ENCODE results near the gene BARHL1. TPM values are rescaled to one million over a fixed set of nuclear protein-coding genes. Genes with fewer than 3 reads are reported as not detected.

The BARHL1 gene
- total and polyA plus RNA-seq, 2 of the 4 experiments (the other 2 are of a cell fraction), result not detected

DNA sequence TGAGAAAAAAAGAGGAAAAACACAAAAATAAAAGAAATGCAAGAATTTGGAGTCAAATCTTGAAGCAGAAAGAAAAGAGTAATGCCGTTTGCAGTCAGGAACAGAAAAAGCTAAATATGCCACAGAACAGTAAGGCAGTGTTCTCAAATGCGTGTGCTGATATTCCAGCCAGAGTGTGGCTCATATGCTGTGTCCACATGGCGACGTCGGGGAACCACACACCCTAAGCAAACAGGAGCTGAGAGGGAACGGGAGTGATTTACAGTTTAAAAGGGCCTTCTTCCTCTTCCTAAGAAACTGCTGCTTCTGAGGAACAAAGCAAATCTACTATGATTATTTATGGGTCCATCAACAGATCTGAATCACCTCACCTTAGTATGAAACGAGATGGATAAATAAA is 44.7 kb downstream of the BARHL1 start:
- no peak overlapping the region for H4K5ac ChIP-seq (ENCODE audit: low read depth, low read length)
- dilution Hi-C loops (cut with HindIII; ENCODE audit: low sequenced_read_pairs, unreplicated experiment), result no loop called here
- no peak overlapping the region for H3K4me3 ChIP-seq (ENCODE audit: insufficient read depth, low read depth, low read length)
- peaks cover 8% of the 10 kb centered on the region; the same call in 1 of the 2 replicates for H3K9me1 ChIP-seq (ENCODE audit: insufficient read depth, low read length)
- H2BK5ac ChIP-seq (ENCODE audit: low read depth, low read length, poor library complexity, severe bottlenecking), result no peak overlapping the region
- no peak overlapping the region for H4K91ac ChIP-seq (ENCODE audit: insufficient read depth, low read depth, low read length)
- H3K27me3 ChIP-seq (ENCODE audit: control insufficient read depth, insufficient read depth, low read length), result no peaks in the 10 kb centered on the region
- no peak overlapping the region for H3K18ac ChIP-seq (ENCODE audit: low read depth, low read length)
- no peaks in the 10 kb centered on the region for H3K9me3 ChIP-seq (ENCODE audit: control insufficient read depth, insufficient read depth, low read length)
- intact Hi-C loops (cut with micrococcal nuclease), result no loop called here
- in situ Hi-C loops (cut with MboI; ENCODE audit: low sequenced_read_pairs), result no loop called here
- H3K4me2 ChIP-seq (ENCODE audit: low read depth, low read length), result no peak overlapping the region
- H2AK5ac ChIP-seq (ENCODE audit: low read depth, low read length), result no peak overlapping the region
- no peak overlapping the region for H4K8ac ChIP-seq (ENCODE audit: low read depth in 2 of 2, low read length in 2 of 2)
- DNase-seq (no peak), ATAC-seq (ENCODE audit: low read depth) (no peak)
- H2BK20ac ChIP-seq (ENCODE audit: low read depth, low read length), result no peak overlapping the region
- no peak overlapping the region for H3K14ac ChIP-seq (replicated peaks; ENCODE audit: low read depth, low read length)
- no peak overlapping the region for H2BK15ac ChIP-seq (ENCODE audit: low read depth, low read length)
- H3K27ac ChIP-seq (ENCODE audit: insufficient read depth, low read length), result no peak overlapping the region
- TF ChIP-seq CHD1 (IDR thresholded peaks at IDR 0.05; ENCODE audit: low read depth, low read length) (no peak), RCOR1 (IDR thresholded peaks at IDR 0.05; ENCODE audit: insufficient replicate concordance, low read length) (no peak), POLR2A (IDR thresholded peaks at IDR 0.05; ENCODE audit: low read depth, low read length) (no peak), MAZ (IDR thresholded peaks at IDR 0.05; ENCODE audit: borderline replicate concordance, low read depth, low read length) (no peak), FOS (IDR thresholded peaks at IDR 0.05; ENCODE audit: low read depth, low read length) (no peak), BHLHE40 (IDR thresholded peaks at IDR 0.05; ENCODE audit: low read depth, low read length) (no peak), SMC3 (IDR thresholded peaks at IDR 0.05; ENCODE audit: low read depth, low read length) (no peak), CEBPB (IDR thresholded peaks at IDR 0.05; ENCODE audit: low read depth, low read length) (no peak)
- TF ChIP-seq, protein P1, sequence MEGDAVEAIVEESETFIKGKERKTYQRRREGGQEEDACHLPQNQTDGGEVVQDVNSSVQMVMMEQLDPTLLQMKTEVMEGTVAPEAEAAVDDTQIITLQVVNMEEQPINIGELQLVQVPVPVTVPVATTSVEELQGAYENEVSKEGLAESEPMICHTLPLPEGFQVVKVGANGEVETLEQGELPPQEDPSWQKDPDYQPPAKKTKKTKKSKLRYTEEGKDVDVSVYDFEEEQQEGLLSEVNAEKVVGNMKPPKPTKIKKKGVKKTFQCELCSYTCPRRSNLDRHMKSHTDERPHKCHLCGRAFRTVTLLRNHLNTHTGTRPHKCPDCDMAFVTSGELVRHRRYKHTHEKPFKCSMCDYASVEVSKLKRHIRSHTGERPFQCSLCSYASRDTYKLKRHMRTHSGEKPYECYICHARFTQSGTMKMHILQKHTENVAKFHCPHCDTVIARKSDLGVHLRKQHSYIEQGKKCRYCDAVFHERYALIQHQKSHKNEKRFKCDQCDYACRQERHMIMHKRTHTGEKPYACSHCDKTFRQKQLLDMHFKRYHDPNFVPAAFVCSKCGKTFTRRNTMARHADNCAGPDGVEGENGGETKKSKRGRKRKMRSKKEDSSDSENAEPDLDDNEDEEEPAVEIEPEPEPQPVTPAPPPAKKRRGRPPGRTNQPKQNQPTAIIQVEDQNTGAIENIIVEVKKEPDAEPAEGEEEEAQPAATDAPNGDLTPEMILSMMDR (conservative IDR thresholded peaks at IDR 0.05; ENCODE audit: low read depth, low read length), result no peak
- BruUV-seq (replicated peaks), result no TSS peak
- ChIA-PET CTCF (no interaction called here), POLR2A (ENCODE audit: unreplicated experiment) (no interaction called here)
- no peak overlapping the region for H2BK120ac ChIP-seq (ENCODE audit: low read depth, low read length)
- H3K9ac ChIP-seq (ENCODE audit: low read depth, low read length), result no peak overlapping the region
- WGBS, 2 experiments (ENCODE audit: extremely low coverage in 2 of 2, insufficient read length in 1 of 2), result 100% methylated on average over 2 of the region's 7 CpGs; no CpG with 5 or more reads in 1 of the 2 experiments
- peaks cover 18% of the 10 kb centered on the region; the same call in 1 of the 2 replicates for H4K20me1 ChIP-seq (ENCODE audit: insufficient read depth, low read length)
- H2AK9ac ChIP-seq (replicated peaks; ENCODE audit: low read depth, low read length, poor library complexity), result no peak overlapping the region
- no peak overlapping the region for H3K23ac ChIP-seq (ENCODE audit: low read depth, low read length)
- H3K4me1 ChIP-seq (ENCODE audit: control insufficient read depth, insufficient read depth, low read length), result 0 out of 2 replicates have a peak, but pooled peaks cover 3% of the 10 kb centered on the region
- no peak overlapping the region for H3K56ac ChIP-seq (ENCODE audit: extremely low read depth, insufficient read depth, low read length)
- no peak overlapping the region for H3K4ac ChIP-seq (ENCODE audit: low read depth, low read length)
- no peaks in the 10 kb centered on the region; a peak in 1 of 4 replicates for H3K79me1 ChIP-seq (ENCODE audit: low read depth in 1 of 2, low read length in 2 of 2)
- peaks cover 30% of the 10 kb centered on the region for H3K36me3 ChIP-seq (ENCODE audit: control insufficient read depth, insufficient read depth, low read length)
- H2AFZ ChIP-seq (replicated peaks; ENCODE audit: low read length, poor library complexity), result no peak overlapping the region

Measured in IMR-90 (cell line).